GM23338 (cell line): ENCODE data around the gene MGRN1. TPM values are rescaled to one million over a fixed set of nuclear protein-coding genes. Genes with fewer than 3 reads are reported as not detected.

ENCODE experiments used
- ATAC-seq: fragments of 200-7000 bp; cut with Tn5 transposase; 3 replicates; pipeline ENCODE4 v1.9.1; 2020
- DNase-seq: peaks from one replicate; pipeline ENCODE4 v3.0.0-alpha.2; 2015; ENCODE audit warnings: low spot score
- H2AFZ ChIP-seq: fragments of 200-600 bp; sonication (generic); 2 replicates; pipeline ENCODE4 v1.8.0; 2016; ENCODE audit warnings: antibody characterized with exemption, mild to moderate bottlenecking, moderate library complexity
- H3F3A ChIP-seq: fragments of 200-600 bp; sonication (generic); replicated peaks from 2 replicates; pipeline ENCODE4 v1.8.0; 2017; ENCODE audit warnings: antibody characterized with exemption, mixed run types, low read depth
- H3K27ac ChIP-seq: fragments of 200-600 bp; sonication (generic); 2 replicates; pipeline ENCODE4 v1.6.1; 2016; ENCODE audit warnings: low read depth
- H3K27me3 ChIP-seq: fragments of 200-600 bp; sonication (generic); 2 replicates; pipeline ENCODE4 v1.8.0; 2016; ENCODE audit warnings: mild to moderate bottlenecking, mixed run types, moderate library complexity; ENCODE audit not compliant: insufficient read depth
- H3K36me3 ChIP-seq: fragments of 200-600 bp; sonication (generic); 2 replicates; pipeline ENCODE4 v1.8.0; 2016; ENCODE audit warnings: mild to moderate bottlenecking; ENCODE audit not compliant: insufficient read depth
- H3K4me1 ChIP-seq: fragments of 200-600 bp; sonication (generic); 2 replicates; pipeline ENCODE4 v1.8.0; 2016; ENCODE audit warnings: mild to moderate bottlenecking, moderate library complexity; ENCODE audit not compliant: insufficient read depth
- H3K4me2 ChIP-seq: fragments of 200-600 bp; sonication (generic); 2 replicates; pipeline ENCODE4 v1.7.1; 2017; ENCODE audit warnings: mixed run types
- H3K4me3 ChIP-seq: fragments of 200-600 bp; sonication (generic); 2 replicates; pipeline ENCODE4 v1.6.1; 2016; ENCODE audit warnings: mixed run types
- H3K79me2 ChIP-seq: fragments of 200-600 bp; sonication (generic); replicated peaks from 2 replicates; pipeline ENCODE4 v1.8.0; 2017; ENCODE audit warnings: mild to moderate bottlenecking; ENCODE audit not compliant: insufficient read depth
- H3K9me2 ChIP-seq: fragments of 200-600 bp; sonication (generic); 2 replicates; pipeline ENCODE4 v1.8.0; 2017; ENCODE audit not compliant: insufficient read depth
- H4K20me1 ChIP-seq: fragments of 200-600 bp; sonication (generic); replicated peaks from 2 replicates; pipeline ENCODE4 v1.8.0; 2017; ENCODE audit warnings: mild to moderate bottlenecking; ENCODE audit not compliant: insufficient read depth
- H3K27ac Mint-ChIP-seq: 2 replicates; pipeline ENCODE4 v1.8.0; 2020; ENCODE audit warnings: inconsistent platforms, mild to moderate bottlenecking, moderate library complexity, mixed read lengths
- H3K27me3 Mint-ChIP-seq: 3 replicates; pipeline ENCODE4 v1.8.0; 2022; ENCODE audit warnings: low read depth, mild to moderate bottlenecking, moderate library complexity, mixed read lengths, inconsistent platforms; ENCODE audit not compliant: insufficient read depth, poor library complexity
- H3K36me3 Mint-ChIP-seq: 3 replicates; pipeline ENCODE4 v1.8.0; 2021; ENCODE audit warnings: low read depth, mild to moderate bottlenecking, inconsistent platforms, moderate library complexity, mixed read lengths
- H3K4me1 Mint-ChIP-seq: 3 replicates; pipeline ENCODE4 v1.8.0; 2020; ENCODE audit warnings: mild to moderate bottlenecking, inconsistent platforms, mixed read lengths
- H3K4me3 Mint-ChIP-seq: 3 replicates; pipeline ENCODE4 v1.8.0; 2021; ENCODE audit warnings: moderate library complexity, mild to moderate bottlenecking, inconsistent platforms, mixed read lengths
- H3K9me3 Mint-ChIP-seq: 3 replicates; pipeline ENCODE4 v1.8.0; 2020; ENCODE audit warnings: moderate library complexity, mild to moderate bottlenecking, inconsistent platforms, mixed read lengths
- CREB1 ChIP-seq: fragments of 250-450 bp; sonication (Bioruptor Pico); IDR thresholded peaks from 2 replicates; pipeline ENCODE4 v1.5.0; 2020; ENCODE audit warnings: low read depth, mild to moderate bottlenecking, moderate library complexity
- ETS1 ChIP-seq: IDR thresholded peaks from 2 replicates; pipeline ENCODE4 v1.6.1; 2016; ENCODE audit warnings: antibody characterized with exemption
- EZH2 ChIP-seq: fragments of 200-600 bp; sonication (generic); IDR thresholded peaks from one replicate; pipeline ENCODE4 v1.8.0; 2017; ENCODE audit warnings: antibody characterized with exemption, mild to moderate bottlenecking, low read depth; ENCODE audit not compliant: unreplicated experiment
- EZH2phosphoT487 ChIP-seq: fragments of 200-600 bp; sonication (generic); IDR thresholded peaks from one replicate; pipeline ENCODE4 v1.8.1; 2018; ENCODE audit warnings: antibody characterized with exemption; ENCODE audit not compliant: unreplicated experiment
- JUNB ChIP-seq: IDR thresholded peaks from one replicate; pipeline ENCODE4 v1.6.1; 2016; ENCODE audit warnings: antibody characterized with exemption; ENCODE audit not compliant: unreplicated experiment
- POLR2AphosphoS5 ChIP-seq: IDR thresholded peaks from 2 replicates; pipeline ENCODE4 v1.6.1; 2016; ENCODE audit warnings: antibody characterized with exemption, low read depth
- REST ChIP-seq: IDR thresholded peaks from one replicate; pipeline ENCODE4 v1.6.1; 2018; ENCODE audit warnings: antibody characterized with exemption; ENCODE audit not compliant: unreplicated experiment
- STAT1 ChIP-seq: IDR thresholded peaks from one replicate; pipeline ENCODE4 v1.6.1; 2016; ENCODE audit warnings: antibody characterized with exemption; ENCODE audit not compliant: unreplicated experiment
- ZNF114 ChIP-seq: fragments of 250-450 bp; sonication (Bioruptor Pico); IDR thresholded peaks from 2 replicates; pipeline ENCODE4 v1.5.0; 2020; ENCODE audit warnings: mild to moderate bottlenecking, moderate library complexity
- ZNF331 ChIP-seq: fragments of 250-450 bp; sonication (Bioruptor Pico); IDR thresholded peaks from 2 replicates; pipeline ENCODE4 v1.5.0; 2020; ENCODE audit warnings: low read depth, mild to moderate bottlenecking, moderate library complexity
- ZNF462 ChIP-seq: fragments of 250-450 bp; sonication (Bioruptor Pico); IDR thresholded peaks from 2 replicates; pipeline ENCODE4 v1.5.0; 2020; ENCODE audit warnings: mild to moderate bottlenecking, moderate library complexity
- polyA plus RNA-seq: library from polyadenylated mRNA; unstranded; fragments of >200 nt; fragmentation: Nextera tagmentation; extraction: Ambion mirVana; gene quantifications from 2 replicates; pipeline ENCODE4 v1.2.1, GENCODE V29; 2016
- total RNA-seq: library from RNA; depleted of rRNA; stranded (reverse); fragments of >200 nt; shearing (Covaris generic); gene quantifications from 2 replicates; pipeline ENCODE4 v1.2.3, GENCODE V29; 2014
- TF ChIP-seq, protein P1 (sequence below), 2 experiments: fragments of 200-600 bp in 1 of 2; sonication (generic) in 1 of 2; conservative IDR thresholded peaks; 2 replicates each; pipeline versions ENCODE4 v1.5.1 to v1.6.1; 2016 to 2017; ENCODE audit warnings: antibody characterized with exemption in 2 of 2, low read depth in 2 of 2, mild to moderate bottlenecking in 2 of 2, moderate library complexity in 1 of 2

MGRN1 gene
- total and polyA plus RNA-seq, 2 experiments from 2014 or later = 13.1 to 71.8 TPM

- Histone ChIP-seq H3K9me2 (no peaks in the 10 kb centered on the region), H3K27ac (peak overlapping the region; percentile 39; the same call in 1 of the 2 replicates), H3K4me1 (no peaks in the 10 kb centered on the region), H3K4me3 (no peak overlapping the region), H2AFZ (no peak overlapping the region), H4K20me1 (no peaks in the 10 kb centered on the region; the same call in 1 of the 2 replicates), H3K79me2 (no peaks in the 10 kb centered on the region), H3K36me3 (no peaks in the 10 kb centered on the region), H3K27me3 (no peaks in the 10 kb centered on the region), H3K4me2 (no peak overlapping the region), H3F3A (peaks cover 10% of the 10 kb centered on the region; the same call in 1 of the 2 replicates)
- Mint-ChIP-seq H3K9me3 (no peaks in the 10 kb centered on the region), H3K4me3 (no peak overlapping the region), H3K27ac (no peak overlapping the region), H3K27me3 (peaks cover 7% of the 10 kb centered on the region), H3K36me3 (peaks cover 10% of the 10 kb centered on the region), H3K4me1 (peaks cover 12% of the 10 kb centered on the region)
- DNase-seq (no peak), ATAC-seq (no peak)
- TF ChIP-seq ZNF114 (no peak), POLR2AphosphoS5 (no peak), EZH2 (no peak), STAT1 (no peak), ZNF331 (CRISPR knock-in tag) (no peak), REST (no peak), ETS1 (no peak), CREB1 (CRISPR knock-in tag) (no peak), EZH2phosphoT487 (no peak), JUNB (no peak), ZNF462 (no peak)
- TF ChIP-seq, protein P1, sequence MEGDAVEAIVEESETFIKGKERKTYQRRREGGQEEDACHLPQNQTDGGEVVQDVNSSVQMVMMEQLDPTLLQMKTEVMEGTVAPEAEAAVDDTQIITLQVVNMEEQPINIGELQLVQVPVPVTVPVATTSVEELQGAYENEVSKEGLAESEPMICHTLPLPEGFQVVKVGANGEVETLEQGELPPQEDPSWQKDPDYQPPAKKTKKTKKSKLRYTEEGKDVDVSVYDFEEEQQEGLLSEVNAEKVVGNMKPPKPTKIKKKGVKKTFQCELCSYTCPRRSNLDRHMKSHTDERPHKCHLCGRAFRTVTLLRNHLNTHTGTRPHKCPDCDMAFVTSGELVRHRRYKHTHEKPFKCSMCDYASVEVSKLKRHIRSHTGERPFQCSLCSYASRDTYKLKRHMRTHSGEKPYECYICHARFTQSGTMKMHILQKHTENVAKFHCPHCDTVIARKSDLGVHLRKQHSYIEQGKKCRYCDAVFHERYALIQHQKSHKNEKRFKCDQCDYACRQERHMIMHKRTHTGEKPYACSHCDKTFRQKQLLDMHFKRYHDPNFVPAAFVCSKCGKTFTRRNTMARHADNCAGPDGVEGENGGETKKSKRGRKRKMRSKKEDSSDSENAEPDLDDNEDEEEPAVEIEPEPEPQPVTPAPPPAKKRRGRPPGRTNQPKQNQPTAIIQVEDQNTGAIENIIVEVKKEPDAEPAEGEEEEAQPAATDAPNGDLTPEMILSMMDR (conservative IDR thresholded peaks at IDR 0.05; ENCODE audit: low read depth in 2 of 2) = no peak
These were observed 54.7 kb downstream of the MGRN1 start for GRCh38 chr16:4679156-4679849.
